PC-3 (cell line): Measurements from ENCODE around the gene AUH.

Source experiments
- EZH2phosphoT487 ChIP-seq: fragments of 300-600 bp; sonication (generic); IDR thresholded peaks from 2 replicates; pipeline ENCODE4 v1.6.1; 2018; ENCODE audit warnings: mild to moderate bottlenecking, antibody characterized with exemption, low read length, borderline replicate concordance
- TF ChIP-seq, protein P1 (sequence below): fragments of 300-600 bp; sonication (generic); conservative IDR thresholded peaks from 2 replicates; pipeline ENCODE4 v1.5.1; 2017; ENCODE audit warnings: antibody characterized with exemption, low read depth, mild to moderate bottlenecking, low read length

DNA sequence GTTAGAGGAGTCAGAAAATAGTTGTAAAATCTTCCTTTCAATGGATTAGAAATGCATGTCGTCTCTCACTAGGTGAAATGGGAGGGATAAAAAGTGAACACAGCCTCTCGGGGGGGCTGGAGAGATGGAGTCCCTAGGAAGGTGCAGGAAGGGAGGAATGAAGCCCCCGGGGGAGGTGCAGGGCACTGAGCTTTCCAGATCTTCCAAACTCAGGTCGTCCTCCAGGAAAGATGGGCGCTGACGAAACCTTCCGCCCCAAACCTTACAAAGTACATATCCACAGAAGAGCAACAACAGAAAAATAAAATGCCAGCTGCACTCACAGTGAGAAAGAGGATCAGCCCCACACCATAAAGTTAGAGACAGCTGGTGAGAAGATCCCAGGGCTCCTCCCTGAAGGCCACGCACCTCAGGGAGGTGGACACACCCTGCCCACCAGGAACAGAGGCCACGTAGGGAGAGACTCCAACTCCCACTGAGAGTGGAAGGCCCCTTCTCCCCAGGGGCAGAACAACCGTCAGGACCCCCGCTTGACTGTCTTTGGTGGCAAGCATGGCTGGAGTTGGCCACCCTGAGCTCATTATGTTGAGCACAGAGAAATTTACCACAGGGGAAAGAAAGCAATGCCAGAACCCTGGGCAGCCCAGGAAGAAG, 174.3 kb downstream of the AUH start:
- no peak for TF ChIP-seq EZH2phosphoT487
- TF ChIP-seq, protein P1, sequence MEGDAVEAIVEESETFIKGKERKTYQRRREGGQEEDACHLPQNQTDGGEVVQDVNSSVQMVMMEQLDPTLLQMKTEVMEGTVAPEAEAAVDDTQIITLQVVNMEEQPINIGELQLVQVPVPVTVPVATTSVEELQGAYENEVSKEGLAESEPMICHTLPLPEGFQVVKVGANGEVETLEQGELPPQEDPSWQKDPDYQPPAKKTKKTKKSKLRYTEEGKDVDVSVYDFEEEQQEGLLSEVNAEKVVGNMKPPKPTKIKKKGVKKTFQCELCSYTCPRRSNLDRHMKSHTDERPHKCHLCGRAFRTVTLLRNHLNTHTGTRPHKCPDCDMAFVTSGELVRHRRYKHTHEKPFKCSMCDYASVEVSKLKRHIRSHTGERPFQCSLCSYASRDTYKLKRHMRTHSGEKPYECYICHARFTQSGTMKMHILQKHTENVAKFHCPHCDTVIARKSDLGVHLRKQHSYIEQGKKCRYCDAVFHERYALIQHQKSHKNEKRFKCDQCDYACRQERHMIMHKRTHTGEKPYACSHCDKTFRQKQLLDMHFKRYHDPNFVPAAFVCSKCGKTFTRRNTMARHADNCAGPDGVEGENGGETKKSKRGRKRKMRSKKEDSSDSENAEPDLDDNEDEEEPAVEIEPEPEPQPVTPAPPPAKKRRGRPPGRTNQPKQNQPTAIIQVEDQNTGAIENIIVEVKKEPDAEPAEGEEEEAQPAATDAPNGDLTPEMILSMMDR: no peak
